Parathyroid adenoma (tissue), 2 donors: Measurements from ENCODE around the gene MYF5.

Experiments used
- H2AFZ ChIP-seq: fragments of 300-600 bp; sonication (generic); one replicate; pipeline ENCODE4 v1.7.0; 2017; ENCODE audit warnings: antibody characterized with exemption, mild to moderate bottlenecking
- H3K27ac ChIP-seq: fragments of 300-600 bp; sonication (generic); one replicate; pipeline ENCODE4 v1.7.0; 2017
- H3K27me3 ChIP-seq: fragments of 300-600 bp; sonication (generic); one replicate; pipeline ENCODE4 v1.7.0; 2017; ENCODE audit warnings: low read length; ENCODE audit not compliant: control insufficient read depth, insufficient read depth
- H3K36me3 ChIP-seq: fragments of 300-600 bp; sonication (generic); one replicate; pipeline ENCODE4 v1.7.0; 2017; ENCODE audit warnings: low read length; ENCODE audit not compliant: control insufficient read depth, insufficient read depth
- H3K4me1 ChIP-seq: fragments of 300-600 bp; sonication (generic); one replicate; pipeline ENCODE4 v1.7.0; 2017; ENCODE audit warnings: control low read depth
- H3K4me2 ChIP-seq: fragments of 300-600 bp; sonication (generic); one replicate; pipeline ENCODE4 v1.7.0; 2017; ENCODE audit warnings: low read length
- H3K4me3 ChIP-seq: fragments of 300-600 bp; sonication (generic); one replicate; pipeline ENCODE4 v1.7.0; 2017; ENCODE audit warnings: low read depth, low read length
- H3K79me2 ChIP-seq: fragments of 300-600 bp; sonication (generic); one replicate; pipeline ENCODE4 v1.7.0; 2017; ENCODE audit warnings: control low read depth
- H3K9ac ChIP-seq: fragments of 300-600 bp; sonication (generic); one replicate; pipeline ENCODE4 v1.7.0; 2017; ENCODE audit warnings: mild to moderate bottlenecking
- H3K9me3 ChIP-seq: fragments of 300-600 bp; sonication (generic); one replicate; pipeline ENCODE4 v1.7.0; 2017; ENCODE audit warnings: low read length; ENCODE audit not compliant: control insufficient read depth
- CTCF ChIP-seq: fragments of 300-600 bp; sonication (generic); IDR thresholded peaks from one replicate; pipeline ENCODE4 v1.7.0; 2017; ENCODE audit warnings: antibody characterized with exemption, mild to moderate bottlenecking
- donor health status: primary hyperparathyroidism.

The MYF5 gene

GRCh38 chr12:80720516-80720915, 3.8 kb downstream of the MYF5 start:
- H3K9ac ChIP-seq, result no peak overlapping the region
- no peak for TF ChIP-seq CTCF
- no peaks in the 10 kb centered on the region for H3K9me3 ChIP-seq
- no peaks in the 10 kb centered on the region for H3K4me1 ChIP-seq
- H3K27me3 ChIP-seq, result no peaks in the 10 kb centered on the region
- H2AFZ ChIP-seq, result no peak overlapping the region
- no peaks in the 10 kb centered on the region for H3K79me2 ChIP-seq
- no peaks in the 10 kb centered on the region for H3K36me3 ChIP-seq
- no peak overlapping the region for H3K4me3 ChIP-seq
- no peak overlapping the region for H3K27ac ChIP-seq
- no peak overlapping the region for H3K4me2 ChIP-seq

- Histone ChIP-seq H3K9ac (no peak overlapping the region), H3K9me3 (no peaks in the 10 kb centered on the region), H2AFZ (no peak overlapping the region), H3K36me3 (no peaks in the 10 kb centered on the region), H3K27me3 (no peaks in the 10 kb centered on the region), H3K4me1 (no peaks in the 10 kb centered on the region), H3K27ac (no peak overlapping the region), H3K4me3 (no peak overlapping the region), H3K79me2 (no peaks in the 10 kb centered on the region), H3K4me2 (no peak overlapping the region)
- no peak for TF ChIP-seq CTCF
Measured at GRCh38 chr12:80721326-80721725, 4.6 kb downstream of the MYF5 start.

- H3K9me3 ChIP-seq, result no peaks in the 10 kb centered on the region
- H3K4me2 ChIP-seq, result no peak overlapping the region
- no peaks in the 10 kb centered on the region for H3K4me1 ChIP-seq
- H3K27me3 ChIP-seq, result no peaks in the 10 kb centered on the region
- no peaks in the 10 kb centered on the region for H3K79me2 ChIP-seq
- H2AFZ ChIP-seq, result no peak overlapping the region
- H3K9ac ChIP-seq, result no peak overlapping the region
- no peak overlapping the region for H3K27ac ChIP-seq
- H3K4me3 ChIP-seq, result no peak overlapping the region
- no peak for TF ChIP-seq CTCF
- no peaks in the 10 kb centered on the region for H3K36me3 ChIP-seq
Measured at GRCh38 chr12:80745851-80746505, 29.3 kb downstream of the MYF5 start.

GRCh38 chr12:80747800-80748199, 31.1 kb downstream of the MYF5 start:
- no peaks in the 10 kb centered on the region for H3K9me3 ChIP-seq
- H2AFZ ChIP-seq, result no peak overlapping the region
- H3K4me3 ChIP-seq, result no peak overlapping the region
- no peaks in the 10 kb centered on the region for H3K27me3 ChIP-seq
- H3K4me2 ChIP-seq, result no peak overlapping the region
- no peaks in the 10 kb centered on the region for H3K4me1 ChIP-seq
- H3K9ac ChIP-seq, result no peak overlapping the region
- no peaks in the 10 kb centered on the region for H3K79me2 ChIP-seq
- no peaks in the 10 kb centered on the region for H3K36me3 ChIP-seq
- H3K27ac ChIP-seq, result no peak overlapping the region
- no peak for TF ChIP-seq CTCF

GRCh38 chr12:80749456-80749855, 32.7 kb downstream of the MYF5 start:
- Histone ChIP-seq H3K4me2 (no peak overlapping the region), H3K27me3 (no peaks in the 10 kb centered on the region), H3K9ac (no peak overlapping the region), H3K4me3 (no peak overlapping the region), H3K27ac (no peak overlapping the region), H3K9me3 (no peaks in the 10 kb centered on the region), H3K4me1 (no peaks in the 10 kb centered on the region), H3K36me3 (no peaks in the 10 kb centered on the region), H2AFZ (no peak overlapping the region), H3K79me2 (no peaks in the 10 kb centered on the region)
- no peak for TF ChIP-seq CTCF
